ENCODE results near the gene G3BP1.
A peak's percentile ranks its signal among the peaks of the same experiment; 100 is the strongest.
"Not testable (repeated sequence)": the region's sequence is repeated elsewhere in the genome, so short reads cannot be mapped to it uniquely, and the experiment has no call there.

The G3BP1 gene

GRCh38 chr5:151771259-151772028 lies at the start of gene G3BP1:
Gene G3BP1, plus strand, starts transcription at chr5:151771954. Its CDS starts 14,667 bp downstream, at chr5:151786621.
- Histone ChIP-seq H3K4me1 (peaks cover 14% of the 10 kb centered on the region), H3K4me2 (ENCODE audit: low read length) (peak within 1 kb of the TSS; percentile 77), H2AFZ (peak within 1 kb of the TSS; percentile 99), H3K4me3 (ENCODE audit: low read depth, low read length) (peak within 1 kb of the TSS; percentile 78), H3K79me2 (peaks cover 36% of the 10 kb centered on the region), H3K9ac (peak within 1 kb of the TSS; percentile 87), H3K27ac (peak within 1 kb of the TSS; percentile 99), H3K27me3 (ENCODE audit: control insufficient read depth, insufficient read depth, low read length) (no peaks in the 10 kb centered on the region), H3K9me3 (ENCODE audit: control insufficient read depth, low read length) (no peaks in the 10 kb centered on the region), H3K36me3 (ENCODE audit: control insufficient read depth, insufficient read depth, low read length) (no peaks in the 10 kb centered on the region)
- peak; percentile 86 for TF ChIP-seq CTCF (IDR thresholded peaks at IDR 0.05)

GRCh38 chr5:151722546-151722945 lies 49.2 kb upstream of the G3BP1 start:
- H3K9me3 ChIP-seq (ENCODE audit: control insufficient read depth, low read length): no peaks in the 10 kb centered on the region
- no peak overlapping the region for H3K9ac ChIP-seq
- H3K4me1 ChIP-seq: peaks cover 8% of the 10 kb centered on the region
- TF ChIP-seq CTCF (IDR thresholded peaks at IDR 0.05): no peak
- no peak overlapping the region for H3K4me3 ChIP-seq (ENCODE audit: low read depth, low read length)
- no peaks in the 10 kb centered on the region for H3K27me3 ChIP-seq (ENCODE audit: control insufficient read depth, insufficient read depth, low read length)
- H2AFZ ChIP-seq: no peak overlapping the region
- no peak overlapping the region for H3K4me2 ChIP-seq (ENCODE audit: low read length)
- H3K79me2 ChIP-seq: no peaks in the 10 kb centered on the region
- H3K36me3 ChIP-seq (ENCODE audit: control insufficient read depth, insufficient read depth, low read length): no peaks in the 10 kb centered on the region
- H3K27ac ChIP-seq: no peak overlapping the region

GRCh38 chr5:151724360-151724759 lies 47.4 kb upstream of the G3BP1 start:
- no peak overlapping the region for H3K9ac ChIP-seq
- H3K27me3 ChIP-seq (ENCODE audit: control insufficient read depth, insufficient read depth, low read length): no peaks in the 10 kb centered on the region
- no peaks in the 10 kb centered on the region for H3K36me3 ChIP-seq (ENCODE audit: control insufficient read depth, insufficient read depth, low read length)
- no peaks in the 10 kb centered on the region for H3K9me3 ChIP-seq (ENCODE audit: control insufficient read depth, low read length)
- no peak for TF ChIP-seq CTCF (IDR thresholded peaks at IDR 0.05)
- no peak overlapping the region for H3K4me2 ChIP-seq (ENCODE audit: low read length)
- no peaks in the 10 kb centered on the region for H3K79me2 ChIP-seq
- no peak overlapping the region for H3K27ac ChIP-seq
- H3K4me1 ChIP-seq: no peaks in the 10 kb centered on the region
- H3K4me3 ChIP-seq (ENCODE audit: low read depth, low read length): no peak overlapping the region
- H2AFZ ChIP-seq: no peak overlapping the region

- not testable (repeated sequence) for H3K27ac ChIP-seq; H3K36me3 ChIP-seq (ENCODE audit: control insufficient read depth, insufficient read depth, low read length); H3K4me2 ChIP-seq (ENCODE audit: low read length); H3K4me3 ChIP-seq (ENCODE audit: low read depth, low read length); H3K4me1 ChIP-seq; H3K9ac ChIP-seq; H3K27me3 ChIP-seq (ENCODE audit: control insufficient read depth, insufficient read depth, low read length); H3K9me3 ChIP-seq (ENCODE audit: control insufficient read depth, low read length); H2AFZ ChIP-seq; H3K79me2 ChIP-seq
Observed at GRCh38 chr5:151729597-151729996, 42.2 kb upstream of the G3BP1 start.

GRCh38 chr5:151730381-151730780 lies 41.4 kb upstream of the G3BP1 start:
- Histone ChIP-seq H3K9ac (no peak overlapping the region), H3K4me2 (ENCODE audit: low read length) (no peak overlapping the region), H3K4me3 (ENCODE audit: low read depth, low read length) (no peak overlapping the region), H3K4me1 (no peaks in the 10 kb centered on the region), H3K9me3 (ENCODE audit: control insufficient read depth, low read length) (no peaks in the 10 kb centered on the region), H3K27me3 (ENCODE audit: control insufficient read depth, insufficient read depth, low read length) (no peaks in the 10 kb centered on the region), H3K36me3 (ENCODE audit: control insufficient read depth, insufficient read depth, low read length) (no peaks in the 10 kb centered on the region), H2AFZ (no peak overlapping the region), H3K79me2 (no peaks in the 10 kb centered on the region), H3K27ac (no peak overlapping the region)
- no peak for TF ChIP-seq CTCF (IDR thresholded peaks at IDR 0.05)

Data from parathyroid adenoma (tissue), 2 donors.